Measurements from ENCODE around the gene CPNE5. TPM values are rescaled to one million over a fixed set of nuclear protein-coding genes. Genes with fewer than 3 reads are reported as not detected.

Gene CPNE5
- total RNA-seq, 1 donor from 2014 or later, result not detected

- Mint-ChIP-seq H3K9me3 (no peaks in the 10 kb centered on the region), H3K27ac (no peak overlapping the region), H3K4me3 (no peak overlapping the region), H3K4me1 (peaks cover 38% of the 10 kb centered on the region), H3K36me3 (no peaks in the 10 kb centered on the region), H3K27me3 (ENCODE audit: insufficient read depth, low read depth) (peaks cover 8% of the 10 kb centered on the region)
- H3K9me3 ChIP-seq (ENCODE audit: low read depth), result no peaks in the 10 kb centered on the region
- no peaks in the 10 kb centered on the region for H3K27me3 ChIP-seq
- no peak overlapping the region for H3K4me3 ChIP-seq
- no peaks in the 10 kb centered on the region for H3K36me3 ChIP-seq
- no peaks in the 10 kb centered on the region for H4K20me1 ChIP-seq (ENCODE audit: low read depth)
- no peak overlapping the region for H3K27ac ChIP-seq
- peaks cover 8% of the 10 kb centered on the region for H3F3A ChIP-seq (ENCODE audit: low read depth)
- H2AFZ ChIP-seq (replicated peaks), result no peak overlapping the region
- H3K4me2 ChIP-seq, result no peak overlapping the region
- H3K4me1 ChIP-seq, result peaks cover 4% of the 10 kb centered on the region
- no peaks in the 10 kb centered on the region for H3K79me2 ChIP-seq (ENCODE audit: low read depth)
- no peak overlapping the region for H3K9ac ChIP-seq
- TF ChIP-seq CTCF (IDR thresholded peaks at IDR 0.05) (no peak), EZH2 (IDR thresholded peaks at IDR 0.05) (no peak), EZH2phosphoT487 (IDR thresholded peaks at IDR 0.05) (no peak)
- no peak for DNase-seq (ENCODE audit: low spot score)
These were observed 116.4 kb downstream of the CPNE5 start for GRCh38 chr6:36722879-36723278.

GRCh38 chr6:36722365-36722764 is 116.9 kb downstream of the CPNE5 start:
- Histone ChIP-seq H3K9ac (no peak overlapping the region), H3K9me3 (ENCODE audit: low read depth) (no peaks in the 10 kb centered on the region), H3K79me2 (ENCODE audit: low read depth) (no peaks in the 10 kb centered on the region), H3K36me3 (no peaks in the 10 kb centered on the region), H3K4me1 (peaks cover 4% of the 10 kb centered on the region), H4K20me1 (ENCODE audit: low read depth) (no peaks in the 10 kb centered on the region), H3K27me3 (no peaks in the 10 kb centered on the region), H2AFZ (replicated peaks) (no peak overlapping the region), H3K4me2 (no peak overlapping the region), H3K4me3 (no peak overlapping the region), H3F3A (ENCODE audit: low read depth) (peaks cover 8% of the 10 kb centered on the region), H3K27ac (no peak overlapping the region)
- TF ChIP-seq EZH2 (IDR thresholded peaks at IDR 0.05), result no peak
- no peak for TF ChIP-seq EZH2phosphoT487 (IDR thresholded peaks at IDR 0.05)
- TF ChIP-seq CTCF (IDR thresholded peaks at IDR 0.05), result no peak
- H3K27me3 Mint-ChIP-seq (ENCODE audit: insufficient read depth, low read depth), result peaks cover 8% of the 10 kb centered on the region
- no peak overlapping the region for H3K4me3 Mint-ChIP-seq
- DNase-seq (ENCODE audit: low spot score), result no peak
- H3K9me3 Mint-ChIP-seq, result no peaks in the 10 kb centered on the region
- peaks cover 33% of the 10 kb centered on the region for H3K4me1 Mint-ChIP-seq
- no peaks in the 10 kb centered on the region for H3K36me3 Mint-ChIP-seq
- no peak overlapping the region for H3K27ac Mint-ChIP-seq

DNA sequence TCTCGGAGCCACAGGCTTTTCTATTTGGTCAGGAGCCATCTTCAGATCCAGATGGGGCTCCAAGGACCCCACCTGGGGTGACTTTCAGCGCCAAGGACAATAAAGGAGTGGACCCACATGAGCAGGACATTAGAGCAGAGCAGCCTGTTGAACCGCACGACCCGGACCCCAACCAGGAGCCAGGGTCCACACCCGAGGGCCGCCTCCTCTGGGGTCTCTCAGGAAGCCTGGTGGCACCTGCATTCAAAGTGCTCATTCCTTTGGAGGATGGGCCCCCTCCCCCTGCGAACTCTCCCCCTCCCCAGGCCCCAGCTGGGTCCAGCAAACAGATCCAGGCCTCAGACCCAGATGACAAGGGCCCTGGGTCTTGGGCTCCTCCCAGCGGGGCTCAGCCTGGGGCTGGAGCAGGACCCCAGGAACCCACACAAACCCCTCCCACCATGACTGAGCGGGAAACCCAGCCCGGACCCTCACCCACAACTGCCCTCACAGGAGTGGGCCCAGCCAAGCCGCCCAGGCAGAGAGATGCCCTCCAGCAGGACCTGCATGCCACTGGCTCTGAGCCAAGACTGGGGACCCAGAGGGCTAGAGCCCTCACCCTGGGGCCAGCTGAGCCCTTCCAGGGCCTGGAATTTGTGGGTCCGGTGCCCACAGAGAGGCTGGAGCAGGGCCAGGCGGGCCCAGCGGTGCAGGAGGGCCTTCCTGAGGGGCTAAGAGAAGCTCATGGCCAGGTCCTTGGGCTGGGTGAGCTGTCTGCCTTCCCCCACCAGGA is 117.7 kb downstream of the CPNE5 start:
- H3K27me3 ChIP-seq, result no peaks in the 10 kb centered on the region
- no peak overlapping the region for H3K27ac ChIP-seq
- H3K27me3 Mint-ChIP-seq (ENCODE audit: insufficient read depth, low read depth), result peaks cover 8% of the 10 kb centered on the region
- H3K79me2 ChIP-seq (ENCODE audit: low read depth), result no peaks in the 10 kb centered on the region
- DNase-seq (ENCODE audit: low spot score), result no peak
- H3K27ac Mint-ChIP-seq, result no peak overlapping the region
- H3K4me3 Mint-ChIP-seq, result no peak overlapping the region
- TF ChIP-seq CTCF (IDR thresholded peaks at IDR 0.05) (no peak), EZH2phosphoT487 (IDR thresholded peaks at IDR 0.05) (no peak), EZH2 (IDR thresholded peaks at IDR 0.05) (no peak)
- peaks cover 27% of the 10 kb centered on the region for H3K4me1 Mint-ChIP-seq
- H2AFZ ChIP-seq (replicated peaks), result peak overlapping the region; percentile 4
- no peak overlapping the region for H3K4me3 ChIP-seq
- no peak overlapping the region for H3K9ac ChIP-seq
- H3F3A ChIP-seq (ENCODE audit: low read depth), result peaks cover 8% of the 10 kb centered on the region
- H4K20me1 ChIP-seq (ENCODE audit: low read depth), result no peaks in the 10 kb centered on the region
- no peak overlapping the region for H3K4me2 ChIP-seq
- no peaks in the 10 kb centered on the region for H3K36me3 Mint-ChIP-seq
- no peaks in the 10 kb centered on the region for H3K9me3 Mint-ChIP-seq
- H3K4me1 ChIP-seq, result peaks cover 4% of the 10 kb centered on the region
- no peaks in the 10 kb centered on the region for H3K9me3 ChIP-seq (ENCODE audit: low read depth)
- no peaks in the 10 kb centered on the region for H3K36me3 ChIP-seq
